ENCODE data around the gene SELENOV. TPM values are rescaled to one million over a fixed set of nuclear protein-coding genes. Genes with fewer than 3 reads are reported as not detected.

The SELENOV gene
- total RNA-seq, 1 donor from 2014 or later: not detected

- DNase-seq (ENCODE audit: low read depth in 2 of 2): no peak
These were observed 43.1 kb downstream of the SELENOV start for GRCh38 chr19:39557811-39558623.

- DNase-seq (ENCODE audit: low read depth in 2 of 2): no peak
These were observed 43.7 kb downstream of the SELENOV start for GRCh38 chr19:39558624-39559117.

DNA sequence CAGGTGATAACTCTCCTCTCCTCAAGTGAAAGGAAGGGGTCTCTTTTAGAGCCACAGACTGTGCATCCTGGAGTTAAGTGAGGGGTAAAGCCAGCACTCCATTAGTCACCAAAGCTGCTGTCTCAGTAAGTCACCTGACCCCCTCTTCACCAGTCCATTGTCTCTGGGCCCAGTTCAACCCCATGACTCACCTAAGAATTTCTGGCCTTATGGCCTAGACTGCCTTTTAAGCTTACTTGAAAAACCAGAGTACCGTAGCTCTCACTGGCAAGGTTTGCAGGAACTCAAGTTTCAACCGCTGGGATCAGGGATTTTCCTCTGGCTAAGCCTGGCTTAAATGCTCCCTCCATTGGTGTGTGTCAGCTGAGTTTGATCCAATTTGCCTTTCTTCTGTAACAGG is 48.5 kb downstream of the SELENOV start:
- no peak for DNase-seq (ENCODE audit: low read depth in 2 of 2)

DNA sequence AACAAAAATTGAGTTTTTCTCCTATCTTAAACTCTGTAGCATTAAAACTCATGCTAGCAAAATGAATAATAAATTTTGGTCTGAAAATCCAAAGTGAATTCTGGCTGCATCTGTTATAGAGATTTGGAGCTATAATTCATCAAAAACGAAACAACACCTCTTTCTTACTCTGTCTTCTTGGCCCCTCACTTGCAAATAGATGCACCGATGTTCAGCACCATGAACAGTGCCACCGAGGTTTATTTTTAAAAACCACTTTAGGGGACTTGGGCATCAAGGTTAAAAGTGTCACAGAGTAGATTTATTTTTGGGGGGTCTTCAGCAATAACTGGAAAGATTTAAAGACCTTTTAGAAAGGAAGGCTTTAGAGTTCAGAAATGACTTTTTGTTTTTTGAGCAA is 51.1 kb downstream of the SELENOV start:
- DNase-seq (ENCODE audit: low read depth in 2 of 2): no peak

- DNase-seq (ENCODE audit: low read depth in 2 of 2): peak in 1 of 2 donors; percentile 12
These were observed 53.7 kb downstream of the SELENOV start for GRCh38 chr19:39568604-39569003.

Other genes starting within 250 kb of the SELENOV start
- not detected in 2 replicates for gene IFNL2, start 246.7 kb upstream of the SELENOV start, total RNA-seq
- gene IFNL1, start 218.7 kb upstream of the SELENOV start, total RNA-seq: not detected in 2 replicates
- gene LRFN1, start 194.3 kb upstream of the SELENOV start, total RNA-seq: 0.44 and 0.60 TPM in 2 replicates
- 173 and 220 TPM in 2 replicates for gene GMFG, start 179.1 kb upstream of the SELENOV start, total RNA-seq
- 20.7 and 21.8 TPM in 2 replicates for gene SAMD4B, start 172.7 kb upstream of the SELENOV start, total RNA-seq
- 20.5 and 23.6 TPM in 2 replicates for gene PAF1, start 124.0 kb upstream of the SELENOV start, total RNA-seq
- 11.1 and 13.5 TPM in 2 replicates for gene MED29, start 123.8 kb upstream of the SELENOV start, total RNA-seq
- gene ZFP36, start 108.3 kb upstream of the SELENOV start, total RNA-seq: 0.44 and 4.0 TPM in 2 replicates
- 10.1 and 10.5 TPM in 2 replicates for gene PLEKHG2, start 102.5 kb upstream of the SELENOV start, total RNA-seq
- 200 and 211 TPM in 2 replicates for gene RPS16, start 79.2 kb upstream of the SELENOV start, total RNA-seq
- 26.6 and 39.3 TPM in 2 replicates for gene SUPT5H, start 69.6 kb upstream of the SELENOV start, total RNA-seq
- gene TIMM50, start 34.3 kb upstream of the SELENOV start, total RNA-seq: 40.9 and 41.4 TPM in 2 replicates
- gene DLL3, start 16.2 kb upstream of the SELENOV start, total RNA-seq: under 0.01 and 0.22 TPM in 2 replicates
- gene EID2B, start 17.7 kb downstream of the SELENOV start, total RNA-seq: 2.0 and 2.4 TPM in 2 replicates
- 12.9 and 14.3 TPM in 2 replicates for gene EID2, start 25.0 kb downstream of the SELENOV start, total RNA-seq
- gene LGALS13, start 87.4 kb downstream of the SELENOV start, total RNA-seq: not detected in 2 replicates
- not detected in 2 replicates for gene LGALS16, start 140.8 kb downstream of the SELENOV start, total RNA-seq
- gene LGALS14, start 189.3 kb downstream of the SELENOV start, total RNA-seq: not detected in 2 replicates
- gene CLC, start 222.9 kb downstream of the SELENOV start, total RNA-seq: not detected in 2 replicates

Measured in lung microvascular endothelial cell (primary cell).